HG02981 (cell line): ENCODE data around the gene SLC25A28.
"Not testable (repeated sequence)": the region's sequence is repeated elsewhere in the genome, so short reads cannot be mapped to it uniquely, and the experiment has no call there.

Experiments
- ATAC-seq: cut with Tn5 transposase; IDR thresholded peaks from one replicate; pipeline ENCODE4 v1.9.1; 2021; ENCODE audit warnings: mild to moderate bottlenecking, moderate library complexity; ENCODE audit not compliant: unreplicated experiment

Gene SLC25A28

GRCh38 chr10:99628923-99629624 is 8.8 kb upstream of the SLC25A28 start:
- ATAC-seq = no peak

- ATAC-seq = not testable (repeated sequence)
Observed at GRCh38 chr10:99625124-99625523, 4.9 kb upstream of the SLC25A28 start.

GRCh38 chr10:99623919-99624318 is 3.7 kb upstream of the SLC25A28 start:
- no peak for ATAC-seq

GRCh38 chr10:99621454-99622251 is 1.4 kb upstream of the SLC25A28 start:
- ATAC-seq = no peak

GRCh38 chr10:99620711-99621453 is 643 bp upstream of the SLC25A28 start:
- ATAC-seq = peak; percentile 86

- no peak for ATAC-seq
Observed at GRCh38 chr10:99619090-99619800, 994 bp downstream of the SLC25A28 start.

- no peak for ATAC-seq
Observed at GRCh38 chr10:99617696-99618095, 2.5 kb downstream of the SLC25A28 start.

GRCh38 chr10:99615426-99615825 is 4.8 kb downstream of the SLC25A28 start:
- ATAC-seq = no peak

GRCh38 chr10:99612167-99612831 is 7.9 kb downstream of the SLC25A28 start:
- ATAC-seq = no peak

- no peak for ATAC-seq
Observed at GRCh38 chr10:99611326-99611725, 8.9 kb downstream of the SLC25A28 start.

- no peak for ATAC-seq
Observed at GRCh38 chr10:99610221-99610620, 10.0 kb downstream of the SLC25A28 start.

GRCh38 chr10:99609186-99609585 is 11.1 kb downstream of the SLC25A28 start:
- no peak for ATAC-seq

GRCh38 chr10:99605351-99605750 is 14.9 kb downstream of the SLC25A28 start:
- ATAC-seq = no peak

GRCh38 chr10:99604862-99605261 is 15.4 kb downstream of the SLC25A28 start:
- ATAC-seq = no peak

- ATAC-seq = no peak
Observed at GRCh38 chr10:99598781-99599509, 21.3 kb downstream of the SLC25A28 start.

GRCh38 chr10:99598011-99598410 is 22.2 kb downstream of the SLC25A28 start:
- no peak for ATAC-seq

- not testable (repeated sequence) for ATAC-seq
Observed at GRCh38 chr10:99596708-99597107, 23.5 kb downstream of the SLC25A28 start.

- no peak for ATAC-seq
Observed at GRCh38 chr10:99595770-99596465, 24.3 kb downstream of the SLC25A28 start.

- no peak for ATAC-seq
Observed at GRCh38 chr10:99595236-99595635, 25.0 kb downstream of the SLC25A28 start.
